ENCODE results near the gene AOC3. TPM values are rescaled to one million over a fixed set of nuclear protein-coding genes. Genes with fewer than 3 reads are reported as not detected.
"Not testable (repeated sequence)": the region's sequence is repeated elsewhere in the genome, so short reads cannot be mapped to it uniquely, and the experiment has no call there.

The AOC3 gene
- total RNA-seq, 1 donor from 2014 or later = 17.4 TPM

DNA sequence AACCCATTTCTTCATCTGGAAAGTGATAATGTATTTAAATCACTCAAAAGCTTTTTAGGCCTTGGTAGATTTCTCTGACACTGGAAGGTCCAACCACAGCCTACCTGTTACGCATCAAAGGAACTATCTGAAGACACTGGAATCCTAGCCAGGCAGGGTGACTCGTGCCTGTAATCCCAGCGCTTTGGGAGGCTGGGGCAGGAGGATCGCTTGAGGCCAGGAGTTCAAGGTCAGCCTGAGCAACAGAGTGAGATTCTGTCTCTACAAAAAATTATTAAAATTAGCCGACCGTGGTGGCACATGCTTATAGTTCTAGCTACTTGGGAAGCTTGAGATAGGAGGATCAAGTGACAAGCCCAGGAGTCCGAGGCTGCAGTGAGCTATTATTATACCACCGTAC lies 31.2 kb downstream of the AOC3 start:
- peaks cover 17% of the 10 kb centered on the region for H3K27me3 Mint-ChIP-seq (ENCODE audit: low read depth)
- H3K4me3 Mint-ChIP-seq (ENCODE audit: unreplicated experiment) = no peak overlapping the region
- no peak for DNase-seq (ENCODE audit: low spot score)
- H3K4me1 Mint-ChIP-seq (ENCODE audit: low read depth) = peaks cover 14% of the 10 kb centered on the region
- H3K36me3 Mint-ChIP-seq (ENCODE audit: low read depth) = peaks cover 2% of the 10 kb centered on the region
- H3K9me3 Mint-ChIP-seq (ENCODE audit: low read depth) = no peaks in the 10 kb centered on the region
- no peak overlapping the region for H3K27ac Mint-ChIP-seq (ENCODE audit: unreplicated experiment)
- TF ChIP-seq, protein P1, sequence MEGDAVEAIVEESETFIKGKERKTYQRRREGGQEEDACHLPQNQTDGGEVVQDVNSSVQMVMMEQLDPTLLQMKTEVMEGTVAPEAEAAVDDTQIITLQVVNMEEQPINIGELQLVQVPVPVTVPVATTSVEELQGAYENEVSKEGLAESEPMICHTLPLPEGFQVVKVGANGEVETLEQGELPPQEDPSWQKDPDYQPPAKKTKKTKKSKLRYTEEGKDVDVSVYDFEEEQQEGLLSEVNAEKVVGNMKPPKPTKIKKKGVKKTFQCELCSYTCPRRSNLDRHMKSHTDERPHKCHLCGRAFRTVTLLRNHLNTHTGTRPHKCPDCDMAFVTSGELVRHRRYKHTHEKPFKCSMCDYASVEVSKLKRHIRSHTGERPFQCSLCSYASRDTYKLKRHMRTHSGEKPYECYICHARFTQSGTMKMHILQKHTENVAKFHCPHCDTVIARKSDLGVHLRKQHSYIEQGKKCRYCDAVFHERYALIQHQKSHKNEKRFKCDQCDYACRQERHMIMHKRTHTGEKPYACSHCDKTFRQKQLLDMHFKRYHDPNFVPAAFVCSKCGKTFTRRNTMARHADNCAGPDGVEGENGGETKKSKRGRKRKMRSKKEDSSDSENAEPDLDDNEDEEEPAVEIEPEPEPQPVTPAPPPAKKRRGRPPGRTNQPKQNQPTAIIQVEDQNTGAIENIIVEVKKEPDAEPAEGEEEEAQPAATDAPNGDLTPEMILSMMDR (IDR thresholded peaks at IDR 0.05) = no peak

DNA sequence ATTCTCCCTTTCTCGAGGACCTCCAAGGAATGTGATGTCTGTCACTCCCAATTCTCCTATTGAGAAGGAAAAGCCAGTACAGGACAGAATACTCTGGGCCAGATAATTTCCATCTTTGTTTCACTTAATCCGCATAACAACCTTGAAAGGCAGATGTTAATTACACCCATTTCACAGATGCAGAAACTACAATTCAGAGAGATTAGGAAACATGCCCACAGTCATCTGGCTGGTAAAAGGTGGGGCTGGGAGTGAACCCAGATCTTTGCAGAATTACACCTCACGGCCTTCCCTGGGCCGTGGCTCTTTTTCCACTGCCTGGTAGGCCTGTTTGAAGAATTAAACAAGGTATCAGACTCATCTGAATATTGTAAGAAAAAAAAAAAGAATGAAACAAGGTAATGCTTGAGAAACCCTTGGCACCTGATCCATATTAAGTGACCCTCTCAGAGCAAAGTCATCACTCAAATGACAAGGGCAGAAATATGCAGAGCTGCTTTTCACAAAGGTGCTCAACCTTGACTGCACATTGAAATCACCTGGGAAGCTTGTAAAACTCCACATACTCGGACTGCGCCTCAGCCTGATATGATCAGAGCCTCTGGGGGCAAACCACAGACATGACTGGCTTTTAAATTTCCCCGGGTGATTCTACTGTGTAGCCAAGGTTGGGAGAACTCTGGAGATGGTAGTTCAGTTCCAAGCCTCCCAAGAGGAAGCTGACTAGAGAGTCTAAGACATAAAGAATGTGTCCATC lies 33.0 kb downstream of the AOC3 start:
- TF ChIP-seq, protein P1 (IDR thresholded peaks at IDR 0.05) = no peak
- no peak overlapping the region for H3K27ac Mint-ChIP-seq (ENCODE audit: unreplicated experiment)
- H3K4me3 Mint-ChIP-seq (ENCODE audit: unreplicated experiment) = no peak overlapping the region
- no peak for DNase-seq (ENCODE audit: low spot score)
- no peaks in the 10 kb centered on the region for H3K9me3 Mint-ChIP-seq (ENCODE audit: low read depth)
- peaks cover 2% of the 10 kb centered on the region for H3K27me3 Mint-ChIP-seq (ENCODE audit: low read depth)
- no peaks in the 10 kb centered on the region for H3K36me3 Mint-ChIP-seq (ENCODE audit: low read depth)
- H3K4me1 Mint-ChIP-seq (ENCODE audit: low read depth) = peaks cover 7% of the 10 kb centered on the region

DNA sequence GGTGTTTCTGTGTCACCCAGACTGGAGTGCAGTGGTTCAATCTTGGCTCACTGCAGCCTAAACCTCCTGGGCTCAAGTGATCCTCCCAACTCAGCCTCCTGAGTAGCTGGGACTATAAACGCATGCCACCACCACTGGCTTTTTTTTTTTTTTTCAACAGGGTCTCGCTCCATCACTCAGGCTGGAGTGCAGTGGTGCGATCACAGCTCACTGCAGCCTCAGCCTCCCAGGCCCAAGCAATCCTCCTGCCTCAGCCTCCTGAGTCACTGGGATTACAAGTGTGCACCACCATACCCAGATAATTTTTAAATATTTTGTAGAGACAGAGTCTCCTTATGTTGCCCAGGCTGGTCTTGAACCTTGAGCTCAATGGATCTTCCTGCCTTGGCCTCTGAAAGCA lies 34.8 kb downstream of the AOC3 start:
- not testable (repeated sequence) for DNase-seq (ENCODE audit: low spot score); H3K36me3 Mint-ChIP-seq (ENCODE audit: low read depth); H3K27me3 Mint-ChIP-seq (ENCODE audit: low read depth); H3K4me3 Mint-ChIP-seq (ENCODE audit: unreplicated experiment); H3K27ac Mint-ChIP-seq (ENCODE audit: unreplicated experiment); H3K9me3 Mint-ChIP-seq (ENCODE audit: low read depth); H3K4me1 Mint-ChIP-seq (ENCODE audit: low read depth)

DNA sequence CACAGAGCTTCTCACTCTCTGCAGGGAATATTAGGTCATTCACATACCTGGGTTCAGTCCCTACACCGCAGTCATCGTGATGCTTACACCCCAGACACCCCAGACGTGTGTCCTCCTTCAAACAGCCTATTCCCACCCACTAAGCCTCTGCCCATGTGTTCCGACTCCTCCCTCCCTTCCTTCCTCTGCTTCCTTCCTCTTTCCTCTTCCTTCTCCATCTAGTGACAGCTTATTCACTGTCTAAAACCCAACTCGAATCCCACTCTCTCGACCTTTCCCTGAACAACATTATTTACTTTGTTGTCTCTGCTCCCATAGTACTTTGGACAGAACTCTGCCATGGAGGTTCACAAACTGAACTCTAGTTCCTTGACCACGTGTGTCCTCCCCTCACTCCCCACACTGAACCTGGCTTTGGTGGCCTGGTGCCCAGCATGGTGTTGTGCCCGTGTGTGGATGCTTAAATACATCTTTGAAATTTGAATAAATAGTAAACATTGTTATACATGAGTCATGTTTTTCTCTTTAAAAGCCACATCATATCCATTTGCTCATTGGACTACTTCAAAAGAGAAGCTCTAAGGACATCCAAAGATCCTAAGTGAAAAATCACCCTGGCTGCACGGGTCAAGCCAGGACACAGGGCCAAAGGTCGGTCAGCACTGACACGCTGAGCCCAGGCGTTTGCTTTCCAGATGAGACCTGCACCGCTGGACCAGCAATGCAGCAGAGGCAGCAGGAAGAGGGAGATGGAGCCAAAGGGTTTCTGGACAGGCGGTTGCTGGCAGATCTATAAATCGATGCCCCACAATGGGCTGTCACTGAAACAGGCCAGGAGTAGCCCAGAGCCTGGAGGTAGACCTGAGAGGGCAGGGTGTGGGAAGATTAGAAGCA lies 35.5 kb downstream of the AOC3 start:
- no peaks in the 10 kb centered on the region for H3K9me3 Mint-ChIP-seq (ENCODE audit: low read depth)
- H3K4me1 Mint-ChIP-seq (ENCODE audit: low read depth) = peaks cover 7% of the 10 kb centered on the region
- no peaks in the 10 kb centered on the region for H3K36me3 Mint-ChIP-seq (ENCODE audit: low read depth)
- DNase-seq (ENCODE audit: low spot score) = no peak
- H3K27me3 Mint-ChIP-seq (ENCODE audit: low read depth) = no peaks in the 10 kb centered on the region
- no peak overlapping the region for H3K4me3 Mint-ChIP-seq (ENCODE audit: unreplicated experiment)
- no peak overlapping the region for H3K27ac Mint-ChIP-seq (ENCODE audit: unreplicated experiment)
- TF ChIP-seq, protein P1 (IDR thresholded peaks at IDR 0.05) = no peak

DNA sequence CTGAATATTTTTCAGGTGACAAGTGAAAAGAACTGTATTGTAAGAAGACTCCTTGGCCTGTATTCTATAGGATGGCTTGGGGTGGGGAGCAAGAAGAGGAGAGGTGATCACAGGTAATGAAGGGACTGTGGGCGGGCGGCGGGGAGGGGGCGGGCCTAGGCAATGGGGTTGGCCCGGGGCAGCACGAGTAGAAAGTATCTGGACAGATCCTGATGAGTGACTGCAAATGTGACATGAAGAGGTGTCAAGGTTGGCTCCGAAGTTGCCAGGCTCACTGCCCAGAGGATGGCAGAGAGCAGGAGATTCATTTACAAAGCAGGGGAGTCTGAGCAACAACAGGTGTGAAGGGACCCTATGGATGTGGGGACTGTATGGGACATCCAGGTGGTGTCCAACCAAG lies 38.8 kb downstream of the AOC3 start:
- H3K4me3 Mint-ChIP-seq (ENCODE audit: unreplicated experiment) = no peak overlapping the region
- H3K27me3 Mint-ChIP-seq (ENCODE audit: low read depth) = no peaks in the 10 kb centered on the region
- H3K27ac Mint-ChIP-seq (ENCODE audit: unreplicated experiment) = no peak overlapping the region
- TF ChIP-seq, protein P1 (IDR thresholded peaks at IDR 0.05) = no peak
- H3K36me3 Mint-ChIP-seq (ENCODE audit: low read depth) = no peaks in the 10 kb centered on the region
- no peaks in the 10 kb centered on the region for H3K9me3 Mint-ChIP-seq (ENCODE audit: low read depth)
- peaks cover 38% of the 10 kb centered on the region for H3K4me1 Mint-ChIP-seq (ENCODE audit: low read depth)
- DNase-seq (ENCODE audit: low spot score) = no peak

All from chondrocyte (in vitro differentiated cells).